Liver (tissue), 9 donors: ENCODE results near the gene FRMD5. TPM values are rescaled to one million over a fixed set of nuclear protein-coding genes. Genes with fewer than 3 reads are reported as not detected.
"Not testable (repeated sequence)": the region's sequence is repeated elsewhere in the genome, so short reads cannot be mapped to it uniquely, and the experiment has no call there.

Experiments
- DNase-seq: peaks from one replicate; pipeline ENCODE4 v3.0.0-alpha.2; 2017; ENCODE audit warnings: low spot score
- H3K27ac ChIP-seq, 2 donors: one replicate each; pipeline ENCODE4 v1.7.0; 2013; ENCODE audit warnings: inconsistent platforms in 2 of 2, low read length in 2 of 2, control low read depth in 1 of 2, low read depth in 1 of 2, mild to moderate bottlenecking in 1 of 2
- H3K27me3 ChIP-seq, 4 donors: one replicate each; pipeline versions ENCODE4 v1.6.1 to v1.7.0; 2013; ENCODE audit warnings: low read length in 3 of 4, inconsistent platforms in 1 of 4, mild to moderate bottlenecking in 1 of 4, moderate library complexity in 1 of 4; ENCODE audit not compliant: control insufficient read depth in 4 of 4, insufficient read depth in 4 of 4
- H3K36me3 ChIP-seq, 4 donors: one replicate each; pipeline versions ENCODE4 v1.6.1 to v1.7.0; 2013; ENCODE audit warnings: low read length in 3 of 4, mild to moderate bottlenecking in 3 of 4, low read depth in 1 of 4, moderate library complexity in 1 of 4; ENCODE audit not compliant: control insufficient read depth in 4 of 4, insufficient read depth in 3 of 4
- H3K4me1 ChIP-seq, 4 donors: one replicate each; pipeline versions ENCODE4 v1.6.1 to v1.7.0; 2013; ENCODE audit warnings: low read length in 3 of 4, mild to moderate bottlenecking in 3 of 4, moderate library complexity in 1 of 4; ENCODE audit not compliant: control insufficient read depth in 4 of 4, insufficient read depth in 4 of 4
- H3K4me3 ChIP-seq, 3 donors: one replicate each; pipeline versions ENCODE4 v1.6.1 to v1.7.0; 2013; ENCODE audit warnings: low read length in 3 of 3, control low read depth in 1 of 3, low read depth in 1 of 3, mild to moderate bottlenecking in 1 of 3
- H3K9ac ChIP-seq, 2 donors: one replicate each; pipeline ENCODE4 v1.7.0; 2013; ENCODE audit warnings: low read length in 2 of 2, mild to moderate bottlenecking in 2 of 2, moderate library complexity in 2 of 2, control low read depth in 1 of 2, low read depth in 1 of 2
- H3K9me3 ChIP-seq, 4 donors: one replicate each; pipeline versions ENCODE4 v1.6.1 to v1.7.0; 2013; ENCODE audit warnings: low read length in 3 of 4; ENCODE audit not compliant: control insufficient read depth in 4 of 4
- CTCF ChIP-seq: fragments of 150-350 bp; IDR thresholded peaks from 2 replicates; pipeline ENCODE4 v1.5.1; 2017; ENCODE audit warnings: improper control_type of control experiment, low read depth, low read length; ENCODE audit not compliant: missing input control
- EGR1 ChIP-seq, 2 donors: IDR thresholded peaks; 2 replicates each; pipeline ENCODE4 v1.6.1; 2016 to 2018; ENCODE audit warnings: antibody characterized with exemption in 2 of 2, low read depth in 2 of 2
- FOXA1 ChIP-seq: IDR thresholded peaks from 2 replicates; pipeline ENCODE4 v1.6.1; 2016; ENCODE audit warnings: antibody characterized with exemption
- FOXA2 ChIP-seq: IDR thresholded peaks from 2 replicates; pipeline ENCODE4 v1.6.1; 2016; ENCODE audit warnings: antibody characterized with exemption
- GABPA ChIP-seq, 2 donors: IDR thresholded peaks in 1 of 2; conservative IDR thresholded peaks in 1 of 2; 2 replicates each; pipeline ENCODE4 v1.6.1; 2016; ENCODE audit warnings: antibody characterized with exemption in 2 of 2, mild to moderate bottlenecking in 1 of 2, moderate library complexity in 1 of 2
- HNF4A ChIP-seq, 2 donors: conservative IDR thresholded peaks; 2 replicates each; pipeline ENCODE4 v1.6.1; 2016; ENCODE audit warnings: antibody characterized with exemption in 2 of 2, mild to moderate bottlenecking in 2 of 2
- HNF4G ChIP-seq: IDR thresholded peaks from 2 replicates; pipeline ENCODE4 v1.6.1; 2016; ENCODE audit warnings: antibody characterized with exemption
- JUND ChIP-seq, 2 donors: IDR thresholded peaks; 2 replicates each; pipeline ENCODE4 v1.6.1; 2016; ENCODE audit warnings: antibody characterized with exemption in 2 of 2
- NR2F2 ChIP-seq: IDR thresholded peaks from 2 replicates; pipeline ENCODE4 v1.6.1; 2016; ENCODE audit warnings: antibody characterized with exemption
- RAD21 ChIP-seq, 2 donors: IDR thresholded peaks; 2 replicates each; pipeline ENCODE4 v1.6.1; 2016; ENCODE audit warnings: antibody characterized with exemption in 2 of 2, mild to moderate bottlenecking in 2 of 2
- REST ChIP-seq: IDR thresholded peaks from 2 replicates; pipeline ENCODE4 v1.6.1; 2016; ENCODE audit warnings: antibody characterized with exemption, mild to moderate bottlenecking
- RXRA ChIP-seq, 2 donors: IDR thresholded peaks; 2 replicates each; pipeline ENCODE4 v1.6.1; 2017 to 2018; ENCODE audit warnings: antibody characterized with exemption in 2 of 2, mild to moderate bottlenecking in 1 of 2
- SP1 ChIP-seq: IDR thresholded peaks from 2 replicates; pipeline ENCODE4 v1.6.1; 2018; ENCODE audit warnings: antibody characterized with exemption, mild to moderate bottlenecking
- TAF1 ChIP-seq: conservative IDR thresholded peaks from 2 replicates; pipeline ENCODE4 v1.6.1; 2016; ENCODE audit warnings: antibody characterized with exemption, mild to moderate bottlenecking
- YY1 ChIP-seq: IDR thresholded peaks from 2 replicates; pipeline ENCODE4 v1.6.1; 2016; ENCODE audit warnings: antibody characterized with exemption, mild to moderate bottlenecking
- WGBS: extraction: QIAGEN DNeasy Blood & Tissue Kit; methylation state at CpG from one replicate; pipeline ENCODE4 v1.1.7; 2013; 5-methylcytosine and 5-hydroxymethylcytosine counted together
- polyA plus RNA-seq, 2 donors: library from polyadenylated mRNA; stranded (reverse) in 1 of 2; unstranded in 1 of 2; fragments of 200-250 nt in 1 of 2; fragments of >200 nt in 1 of 2; fragmentation: Nextera tagmentation in 1 of 2; extraction: Ambion mirVana in 1 of 2; gene quantifications; one replicate each; pipeline versions ENCODE4 v1.2.1 to v1.2.3, GENCODE V29; 2013 to 2015
- total RNA-seq, 2 donors: library from RNA; depleted of rRNA; stranded (reverse); fragments of >200 nt; gene quantifications; one replicate each; pipeline ENCODE4 v1.2.3, GENCODE V29; 2014
- TF ChIP-seq, protein P1 (sequence below): IDR thresholded peaks from 2 replicates; pipeline ENCODE4 v1.6.1; 2016; ENCODE audit warnings: antibody characterized with exemption
- TF ChIP-seq, protein P2 (sequence below): IDR thresholded peaks from 2 replicates; pipeline ENCODE4 v1.6.1; 2016; ENCODE audit warnings: antibody characterized with exemption
- TF ChIP-seq, protein P3 (sequence below): IDR thresholded peaks from 2 replicates; pipeline ENCODE4 v1.6.1; 2016; ENCODE audit warnings: antibody characterized with exemption
- donor health status: healthy.
- donor health status: healthy.
- donor health status: healthy.
- donor health status: healthy.
- donor health status: healthy.

Gene FRMD5
- total and polyA plus RNA-seq, 4 donors, result 0.01 to 0.25 TPM; not detected in 2

DNA sequence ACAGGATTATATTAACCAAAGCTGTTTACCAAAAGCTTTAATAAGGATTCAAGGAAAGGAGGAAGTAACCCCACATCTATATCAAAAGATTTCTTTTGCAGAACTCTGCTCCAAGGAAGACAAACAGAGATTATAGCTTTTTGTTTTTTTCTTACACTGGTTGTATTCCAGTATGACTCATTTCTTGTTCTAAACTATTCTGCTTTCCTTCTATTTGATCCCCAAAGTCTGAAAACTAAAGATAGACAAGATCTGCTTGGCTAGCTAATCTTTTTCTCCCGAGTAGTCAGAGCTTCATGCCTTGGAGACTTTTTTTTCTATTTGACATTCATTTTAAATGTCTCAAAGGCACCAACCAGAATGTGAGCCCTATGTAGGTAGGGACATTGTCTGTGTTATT lies 36.8 kb upstream of the FRMD5 start:
- no peak for DNase-seq
- no peaks in the 10 kb centered on the region for H3K4me1 ChIP-seq
- H3K4me3 ChIP-seq, result no peak overlapping the region
- H3K9me3 ChIP-seq, result no peaks in the 10 kb centered on the region
- no peaks in the 10 kb centered on the region for H3K36me3 ChIP-seq
- H3K27ac ChIP-seq, result no peak overlapping the region
- no peak for TF ChIP-seq FOXA1
- TF ChIP-seq HNF4G, result no peak
- no peak overlapping the region for H3K9ac ChIP-seq
- H3K27me3 ChIP-seq, result no peaks in the 10 kb centered on the region
- 48% methylated on average over 1 of the region's 1 CpG for WGBS

GRCh38 chr15:44229301-44229700 lies 34.2 kb upstream of the FRMD5 start:
- not testable (repeated sequence) for H3K27me3 ChIP-seq, H3K4me3 ChIP-seq, DNase-seq, H3K9me3 ChIP-seq, H3K27ac ChIP-seq, H3K4me1 ChIP-seq, H3K36me3 ChIP-seq, H3K9ac ChIP-seq
- 75% methylated on average over 3 of the region's 4 CpGs for WGBS

DNA sequence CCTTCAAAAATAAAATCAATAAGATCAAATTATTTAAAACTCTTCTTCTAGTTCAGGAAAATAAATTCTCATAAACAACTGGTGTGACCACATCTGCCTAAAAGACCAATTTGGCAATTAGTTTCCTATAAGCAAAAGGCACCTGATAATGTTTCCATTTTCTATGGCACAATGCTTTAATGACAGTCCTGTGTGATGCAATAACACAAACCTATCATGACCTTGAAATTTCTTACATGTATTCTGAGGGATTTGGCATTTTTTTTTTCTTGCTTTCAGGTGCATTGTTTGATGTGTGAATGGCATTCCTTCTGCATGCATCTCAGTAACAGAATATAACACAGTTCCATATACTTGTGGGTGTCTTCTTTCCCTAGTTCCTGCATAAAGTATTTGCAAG lies 32.5 kb upstream of the FRMD5 start:
- Histone ChIP-seq H3K4me1 (no peaks in the 10 kb centered on the region), H3K4me3 (no peak overlapping the region), H3K27ac (no peak overlapping the region), H3K27me3 (peaks cover 0 to 3% (median 0%) of the 10 kb centered on the region in 4 donors), H3K9me3 (no peaks in the 10 kb centered on the region), H3K9ac (no peak overlapping the region), H3K36me3 (no peaks in the 10 kb centered on the region)
- DNase-seq, result no peak
- TF ChIP-seq, protein P1, sequence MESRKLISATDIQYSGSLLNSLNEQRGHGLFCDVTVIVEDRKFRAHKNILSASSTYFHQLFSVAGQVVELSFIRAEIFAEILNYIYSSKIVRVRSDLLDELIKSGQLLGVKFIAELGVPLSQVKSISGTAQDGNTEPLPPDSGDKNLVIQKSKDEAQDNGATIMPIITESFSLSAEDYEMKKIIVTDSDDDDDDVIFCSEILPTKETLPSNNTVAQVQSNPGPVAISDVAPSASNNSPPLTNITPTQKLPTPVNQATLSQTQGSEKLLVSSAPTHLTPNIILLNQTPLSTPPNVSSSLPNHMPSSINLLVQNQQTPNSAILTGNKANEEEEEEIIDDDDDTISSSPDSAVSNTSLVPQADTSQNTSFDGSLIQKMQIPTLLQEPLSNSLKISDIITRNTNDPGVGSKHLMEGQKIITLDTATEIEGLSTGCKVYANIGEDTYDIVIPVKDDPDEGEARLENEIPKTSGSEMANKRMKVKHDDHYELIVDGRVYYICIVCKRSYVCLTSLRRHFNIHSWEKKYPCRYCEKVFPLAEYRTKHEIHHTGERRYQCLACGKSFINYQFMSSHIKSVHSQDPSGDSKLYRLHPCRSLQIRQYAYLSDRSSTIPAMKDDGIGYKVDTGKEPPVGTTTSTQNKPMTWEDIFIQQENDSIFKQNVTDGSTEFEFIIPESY, result no peak
- TF ChIP-seq JUND (IDR thresholded peaks at IDR 0.05) (no peak), HNF4A (conservative IDR thresholded peaks at IDR 0.05) (no peak), RAD21 (IDR thresholded peaks at IDR 0.05) (no peak), NR2F2 (no peak), EGR1 (IDR thresholded peaks at IDR 0.05; ENCODE audit: low read depth in 2 of 2) (no peak), CTCF (no peak), TAF1 (no peak), YY1 (no peak), FOXA1 (no peak), GABPA (IDR thresholded peaks at IDR 0.05 in 1 of 2, conservative IDR thresholded peaks at IDR 0.05 in 1 of 2) (no peak), REST (no peak), HNF4G (no peak), SP1 (no peak), RXRA (IDR thresholded peaks at IDR 0.05) (no peak), FOXA2 (no peak)
- TF ChIP-seq, protein P2, sequence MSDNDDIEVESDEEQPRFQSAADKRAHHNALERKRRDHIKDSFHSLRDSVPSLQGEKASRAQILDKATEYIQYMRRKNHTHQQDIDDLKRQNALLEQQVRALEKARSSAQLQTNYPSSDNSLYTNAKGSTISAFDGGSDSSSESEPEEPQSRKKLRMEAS, result no peak
- TF ChIP-seq, protein P3, sequence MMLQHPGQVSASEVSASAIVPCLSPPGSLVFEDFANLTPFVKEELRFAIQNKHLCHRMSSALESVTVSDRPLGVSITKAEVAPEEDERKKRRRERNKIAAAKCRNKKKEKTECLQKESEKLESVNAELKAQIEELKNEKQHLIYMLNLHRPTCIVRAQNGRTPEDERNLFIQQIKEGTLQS, result no peak

GRCh38 chr15:44227001-44227400 lies 31.9 kb upstream of the FRMD5 start:
- H3K36me3 ChIP-seq, H3K9ac ChIP-seq, DNase-seq, H3K4me3 ChIP-seq, H3K27me3 ChIP-seq, H3K4me1 ChIP-seq, H3K9me3 ChIP-seq, H3K27ac ChIP-seq: not testable (repeated sequence)
- 92% methylated on average over 4 of the region's 4 CpGs for WGBS
